ENCODE measurements around the gene ZNF74. TPM values are rescaled to one million over a fixed set of nuclear protein-coding genes. Genes with fewer than 3 reads are reported as not detected.
A peak's percentile ranks its signal among the peaks of the same experiment; 100 is the strongest.

The ZNF74 gene
- total RNA-seq, 1 experiment from 2014 or later = 15.6 TPM

- intact Hi-C loops (cut with micrococcal nuclease; ENCODE audit: unreplicated experiment) = loop anchor here (1.0 kb wide), 1 partner anchor 37 kb away; no protein-coding TSS in a partner anchor
- BruUV-seq (replicated peaks) = no TSS peak
- Mint-ChIP-seq H3K36me3 (ENCODE audit: insufficient read depth, unreplicated experiment) (peaks cover 24% of the 10 kb centered on the region), H3K27me3 (ENCODE audit: insufficient read depth, unreplicated experiment) (no peaks in the 10 kb centered on the region), H3K4me3 (ENCODE audit: unreplicated experiment) (no peak overlapping the region), H3K27ac (ENCODE audit: unreplicated experiment) (no peak overlapping the region), H3K4me1 (ENCODE audit: low read depth, unreplicated experiment) (peaks cover 8% of the 10 kb centered on the region), H3K9me3 (ENCODE audit: unreplicated experiment) (no peaks in the 10 kb centered on the region)
- no peak overlapping the region for H3K4me3 ChIP-seq (ENCODE audit: low read depth, low read length)
- no peaks in the 10 kb centered on the region for H3K4me1 ChIP-seq
- no peak for TF ChIP-seq CTCF (IDR thresholded peaks at IDR 0.05; ENCODE audit: insufficient read depth in 1 of 2, low read depth in 1 of 2, low read length in 1 of 2, severe bottlenecking in 1 of 2, unreplicated experiment in 1 of 2)
- no peak for DNase-seq
- no peaks in the 10 kb centered on the region for H3K27me3 ChIP-seq (replicated peaks; ENCODE audit: control insufficient read depth, insufficient read depth, low read length)
- ChIA-PET POLR2A (no interaction called here), CTCF (interaction anchor here (1.2 to 3.7 kb wide), 4 partner anchors 14 to 37 kb away, joined by 4 to 94 read pairs (median 10); no protein-coding TSS in a partner anchor)
- H3K9me3 ChIP-seq = no peaks in the 10 kb centered on the region
- H3K36me3 ChIP-seq (ENCODE audit: control insufficient read depth, insufficient read depth, low read length) = no peaks in the 10 kb centered on the region
Measured at GRCh38 chr22:20455709-20456063, 61.7 kb downstream of the ZNF74 start.

- no peaks in the 10 kb centered on the region for H3K4me1 ChIP-seq
- POLR2A ChIA-PET = no interaction called here
- no peaks in the 10 kb centered on the region for H3K27me3 ChIP-seq (replicated peaks; ENCODE audit: control insufficient read depth, insufficient read depth, low read length)
Measured at GRCh38 chr22:20456064-20456721, 62.2 kb downstream of the ZNF74 start.

GRCh38 chr22:20456722-20457076, 62.7 kb downstream of the ZNF74 start:
- BruUV-seq (replicated peaks) = no TSS peak
- Histone ChIP-seq H3K36me3 (ENCODE audit: control insufficient read depth, insufficient read depth, low read length) (no peaks in the 10 kb centered on the region), H3K4me3 (ENCODE audit: low read depth, low read length) (no peak overlapping the region), H3K4me1 (no peaks in the 10 kb centered on the region), H3K9me3 (no peaks in the 10 kb centered on the region), H3K27me3 (replicated peaks; ENCODE audit: control insufficient read depth, insufficient read depth, low read length) (no peaks in the 10 kb centered on the region)
- CTCF ChIA-PET = interaction anchor here (0.6 to 3.7 kb wide), 6 partner anchors 15 to 1273 kb away, joined by 4 to 94 read pairs (median 7); no protein-coding TSS in a partner anchor
- no peak for TF ChIP-seq CTCF (IDR thresholded peaks at IDR 0.05; ENCODE audit: insufficient read depth in 1 of 2, low read depth in 1 of 2, low read length in 1 of 2, severe bottlenecking in 1 of 2, unreplicated experiment in 1 of 2)
- no peak overlapping the region for H3K4me3 Mint-ChIP-seq (ENCODE audit: unreplicated experiment)
- no peaks in the 10 kb centered on the region for H3K9me3 Mint-ChIP-seq (ENCODE audit: unreplicated experiment)
- no peak for DNase-seq
- H3K27ac Mint-ChIP-seq (ENCODE audit: unreplicated experiment) = no peak overlapping the region
- peaks cover 24% of the 10 kb centered on the region for H3K36me3 Mint-ChIP-seq (ENCODE audit: insufficient read depth, unreplicated experiment)
- POLR2A ChIA-PET = no interaction called here
- H3K27me3 Mint-ChIP-seq (ENCODE audit: insufficient read depth, unreplicated experiment) = no peaks in the 10 kb centered on the region
- peaks cover 8% of the 10 kb centered on the region for H3K4me1 Mint-ChIP-seq (ENCODE audit: low read depth, unreplicated experiment)
- intact Hi-C loops (cut with micrococcal nuclease; ENCODE audit: unreplicated experiment) = loop anchor here (1.0 kb wide), 1 partner anchor 38 kb away; no protein-coding TSS in a partner anchor

More at GRCh38 chr22:20456064-20456721, 62.2 kb downstream of the ZNF74 start:
- BruUV-seq (replicated peaks) = no TSS peak
- peak; percentile 70 to 80 for DNase-seq
- TF ChIP-seq CTCF (IDR thresholded peaks at IDR 0.05; ENCODE audit: insufficient read depth in 1 of 2, low read depth in 1 of 2, low read length in 1 of 2, severe bottlenecking in 1 of 2, unreplicated experiment in 1 of 2) = peak; percentile 87 to 91
- Histone ChIP-seq H3K4me3 (ENCODE audit: low read depth, low read length) (no peak overlapping the region), H3K9me3 (no peaks in the 10 kb centered on the region), H3K36me3 (ENCODE audit: control insufficient read depth, insufficient read depth, low read length) (no peaks in the 10 kb centered on the region)
- no peak overlapping the region for H3K27ac Mint-ChIP-seq (ENCODE audit: unreplicated experiment)
- peaks cover 8% of the 10 kb centered on the region for H3K4me1 Mint-ChIP-seq (ENCODE audit: low read depth, unreplicated experiment)
- H3K4me3 Mint-ChIP-seq (ENCODE audit: unreplicated experiment) = no peak overlapping the region
- peaks cover 24% of the 10 kb centered on the region for H3K36me3 Mint-ChIP-seq (ENCODE audit: insufficient read depth, unreplicated experiment)
- no peaks in the 10 kb centered on the region for H3K9me3 Mint-ChIP-seq (ENCODE audit: unreplicated experiment)
- CTCF ChIA-PET = interaction anchor here (0.6 to 3.7 kb wide), 6 partner anchors 15 to 1273 kb away, joined by 4 to 94 read pairs (median 7); no protein-coding TSS in a partner anchor
- no peaks in the 10 kb centered on the region for H3K27me3 Mint-ChIP-seq (ENCODE audit: insufficient read depth, unreplicated experiment)
- intact Hi-C loops (cut with micrococcal nuclease; ENCODE audit: unreplicated experiment) = loop anchor here (1.0 kb wide), 1 partner anchor 38 kb away; no protein-coding TSS in a partner anchor

All from Caco-2 (cell line).